Tracheal epithelial cell (primary cell): Measurements from ENCODE around the gene LCE3E. TPM values are rescaled to one million over a fixed set of nuclear protein-coding genes. Genes with fewer than 3 reads are reported as not detected.

ENCODE experiments used
- total RNA-seq: library from RNA; depleted of rRNA; stranded (reverse); fragments of >200 nt; gene quantifications from 2 replicates; pipeline ENCODE4 v1.2.1, GENCODE V29; 2014

The LCE3E gene
- total RNA-seq: 0.48 TPM in 1 of 2 replicates, not detected in the other

DNA sequence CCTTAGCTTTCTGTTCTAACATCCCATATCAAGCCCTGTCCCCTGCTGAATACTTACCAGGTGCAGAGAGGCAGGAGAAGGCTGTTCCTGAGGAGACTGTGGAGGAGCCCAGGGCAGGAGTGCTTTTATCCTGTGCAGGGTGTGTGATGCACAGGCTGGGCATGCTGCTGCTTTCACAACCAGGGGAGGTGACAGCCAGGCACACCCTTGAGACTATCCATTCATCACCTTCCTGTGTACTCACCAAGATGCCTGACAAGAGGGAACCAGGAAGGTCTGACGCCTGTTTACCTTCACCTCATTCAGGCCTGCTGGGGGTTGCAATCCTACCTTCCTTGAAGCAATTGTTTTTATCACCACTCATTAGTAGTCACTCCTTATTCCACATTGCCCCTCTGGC is at the start of gene LCE3E:
Gene LCE3E, minus strand, starts transcription at position 100 of the 400 bp plus-strand sequence. CDS start 572 bp downstream, outside the sequence.

GRCh38 chr1:152613511-152613910 is 46.9 kb upstream of the LCE3E start, which contains the start of gene LCE3B:
TSS of gene LCE3B (plus strand) at chr1:152613811. CDS start at chr1:152613811, 0 bp downstream.

GRCh38 chr1:152599934-152600333 is 33.4 kb upstream of the LCE3E start, which contains the start of gene LCE3C:
TSS of gene LCE3C (plus strand) at chr1:152600234. CDS start at chr1:152600732, 498 bp downstream.

GRCh38 chr1:152580433-152580832 is 13.9 kb upstream of the LCE3E start, which contains the start of gene LCE3D:
TSS of gene LCE3D (minus strand) at chr1:152580516. CDS start at chr1:152579936, 580 bp downstream.

Other genes starting within 250 kb of the LCE3E start
- gene FLG, start 241.5 kb downstream of the LCE3E start, total RNA-seq: 0.43 and 0.96 TPM in 2 replicates
- gene FLG2, start 206.8 kb downstream of the LCE3E start, total RNA-seq: not detected in 2 replicates
- 0.72 and 0.85 TPM in 2 replicates for gene CRNN, start 152.5 kb downstream of the LCE3E start, total RNA-seq
- gene LCE5A, start 56.0 kb downstream of the LCE3E start, total RNA-seq: not detected in 2 replicates
- gene CRCT1, start 52.3 kb downstream of the LCE3E start, total RNA-seq: 4.3 and 5.1 TPM in 2 replicates
- not detected in 2 replicates for gene LCE3D, start 13.7 kb upstream of the LCE3E start, total RNA-seq
- gene LCE3C, start 33.5 kb upstream of the LCE3E start, total RNA-seq: not detected in 2 replicates
- gene LCE3B, start 47.0 kb upstream of the LCE3E start, total RNA-seq: not detected in 2 replicates
- gene LCE3A, start 56.3 kb upstream of the LCE3E start, total RNA-seq: not detected in 2 replicates
- not detected in 2 replicates for gene LCE2D, start 96.6 kb upstream of the LCE3E start, total RNA-seq
- not detected in 2 replicates for gene LCE2C, start 108.5 kb upstream of the LCE3E start, total RNA-seq
- gene LCE2B, start 119.3 kb upstream of the LCE3E start, total RNA-seq: not detected in 2 replicates
- not detected in 2 replicates for gene LCE2A, start 131.6 kb upstream of the LCE3E start, total RNA-seq
- gene LCE4A, start 141.4 kb upstream of the LCE3E start, total RNA-seq: not detected in 2 replicates
- under 0.01 TPM in 1 of 2 replicates, not detected in the other for gene KPRP, start 191.2 kb upstream of the LCE3E start, total RNA-seq
- not detected in 2 replicates for gene LCE1F, start 208.4 kb upstream of the LCE3E start, total RNA-seq
- 0.24 TPM in 1 of 2 replicates, not detected in the other for gene LCE1E, start 219.5 kb upstream of the LCE3E start, total RNA-seq
- not detected in 2 replicates for gene LCE1D, start 229.9 kb upstream of the LCE3E start, total RNA-seq
- 0.24 and 1.3 TPM in 2 replicates for gene LCE1C, start 239.9 kb upstream of the LCE3E start, total RNA-seq
- gene LCE1B, start 245.2 kb upstream of the LCE3E start, total RNA-seq: not detected in 2 replicates